GM23248 (cell line): ENCODE data around the gene NT5DC1.

Experiments used
- EZH2 ChIP-seq: fragments of 200-600 bp; sonication (generic); IDR thresholded peaks from 2 replicates; pipeline ENCODE4 v1.6.1; 2018; ENCODE audit warnings: antibody characterized with exemption, mild to moderate bottlenecking; ENCODE audit not compliant: insufficient read depth, poor library complexity, severe bottlenecking
- EZH2phosphoT487 ChIP-seq: fragments of 200-600 bp; sonication (generic); IDR thresholded peaks from 2 replicates; pipeline ENCODE4 v1.6.1; 2018; ENCODE audit warnings: antibody characterized with exemption, moderate library complexity, mild to moderate bottlenecking, low read depth; ENCODE audit not compliant: insufficient read depth

- TF ChIP-seq EZH2phosphoT487 = no peak
- TF ChIP-seq EZH2 = no peak
These were observed 75.9 kb downstream of the NT5DC1 start for GRCh38 chr6:116176596-116176995.
